ENCODE measurements around the gene COPA. TPM values are rescaled to one million over a fixed set of nuclear protein-coding genes. Genes with fewer than 3 reads are reported as not detected.

The COPA gene
- polyA plus RNA-seq, 1 of the 3 experiments (the other 2 are of a cell fraction), result 91.4 TPM

- over 99% methylated on average over 4 of the region's 4 CpGs for WGBS (ENCODE audit: low lambda C conversion rate)
Measured at GRCh38 chr1:160338580-160338979, 4.5 kb downstream of the COPA start.

More at GRCh38 chr1:160338580-160338979, 4.5 kb downstream of the COPA start:
- Histone ChIP-seq H4K20me1 (ENCODE audit: insufficient read depth) (peaks cover 53% of the 10 kb centered on the region), H3K9ac (no peak overlapping the region), H3K9me3 (no peaks in the 10 kb centered on the region), H3K27me3 (ENCODE audit: insufficient read depth) (no peaks in the 10 kb centered on the region), H3K4me3 (ENCODE audit: low read depth in 2 of 2, low read length in 1 of 2) (no peak overlapping the region), H3K79me2 (ENCODE audit: insufficient read depth) (peaks cover 97% of the 10 kb centered on the region), H3F3A (replicated peaks; ENCODE audit: insufficient read depth) (peaks cover 7% of the 10 kb centered on the region), H2AFZ (ENCODE audit: low read depth) (no peak overlapping the region), H3K9me2 (no peaks in the 10 kb centered on the region), H3K4me1 (ENCODE audit: control insufficient read depth in 1 of 2, insufficient read depth in 2 of 2, low read depth in 1 of 2, low read length in 1 of 2) (peaks cover 5 to 11% of the 10 kb centered on the region in 2 experiments; a peak in 2 of 4 replicates), H3K4me2 (no peak overlapping the region), H3K27ac (ENCODE audit: low read depth in 2 of 2, low read length in 1 of 2) (no peak overlapping the region), H3K36me3 (replicated peaks in 1 of 2; ENCODE audit: control insufficient read depth in 1 of 2, insufficient read depth in 2 of 2, low read length in 1 of 2) (peaks cover 55 to 70% of the 10 kb centered on the region in 2 experiments)
- DNase-seq, result no peak
- TF ChIP-seq JUND (IDR thresholded peaks at IDR 0.05) (no peak), MXI1 (IDR thresholded peaks at IDR 0.05; ENCODE audit: low read depth, low read length) (no peak), TAF1 (IDR thresholded peaks at IDR 0.05; ENCODE audit: borderline replicate concordance, low read depth, low read length) (no peak), CTCF (IDR thresholded peaks at IDR 0.05) (no peak), SMC3 (IDR thresholded peaks at IDR 0.05; ENCODE audit: low read depth, low read length) (no peak), ELF1 (IDR thresholded peaks at IDR 0.05) (no peak), FOXJ3 (CRISPR knock-in tag; IDR thresholded peaks at IDR 0.05) (no peak), CHD2 (IDR thresholded peaks at IDR 0.05; ENCODE audit: low read length, partially characterized antibody) (no peak), TCF12 (IDR thresholded peaks at IDR 0.05) (no peak), NFIC (IDR thresholded peaks at IDR 0.05; ENCODE audit: borderline replicate concordance) (no peak), YY1 (IDR thresholded peaks at IDR 0.05; ENCODE audit: low read depth) (no peak), MEF2A (IDR thresholded peaks at IDR 0.05; ENCODE audit: borderline replicate concordance, low read depth) (no peak)
- TF ChIP-seq, protein P1, sequence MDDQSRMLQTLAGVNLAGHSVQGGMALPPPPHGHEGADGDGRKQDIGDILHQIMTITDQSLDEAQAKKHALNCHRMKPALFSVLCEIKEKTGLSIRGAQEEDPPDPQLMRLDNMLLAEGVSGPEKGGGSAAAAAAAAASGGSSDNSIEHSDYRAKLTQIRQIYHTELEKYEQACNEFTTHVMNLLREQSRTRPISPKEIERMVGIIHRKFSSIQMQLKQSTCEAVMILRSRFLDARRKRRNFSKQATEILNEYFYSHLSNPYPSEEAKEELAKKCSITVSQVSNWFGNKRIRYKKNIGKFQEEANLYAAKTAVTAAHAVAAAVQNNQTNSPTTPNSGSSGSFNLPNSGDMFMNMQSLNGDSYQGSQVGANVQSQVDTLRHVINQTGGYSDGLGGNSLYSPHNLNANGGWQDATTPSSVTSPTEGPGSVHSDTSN (IDR thresholded peaks at IDR 0.05), result no peak
- TF ChIP-seq, protein P2, sequence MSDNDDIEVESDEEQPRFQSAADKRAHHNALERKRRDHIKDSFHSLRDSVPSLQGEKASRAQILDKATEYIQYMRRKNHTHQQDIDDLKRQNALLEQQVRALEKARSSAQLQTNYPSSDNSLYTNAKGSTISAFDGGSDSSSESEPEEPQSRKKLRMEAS (IDR thresholded peaks at IDR 0.05; ENCODE audit: low read depth), result no peak
- TF ChIP-seq, protein P3, sequence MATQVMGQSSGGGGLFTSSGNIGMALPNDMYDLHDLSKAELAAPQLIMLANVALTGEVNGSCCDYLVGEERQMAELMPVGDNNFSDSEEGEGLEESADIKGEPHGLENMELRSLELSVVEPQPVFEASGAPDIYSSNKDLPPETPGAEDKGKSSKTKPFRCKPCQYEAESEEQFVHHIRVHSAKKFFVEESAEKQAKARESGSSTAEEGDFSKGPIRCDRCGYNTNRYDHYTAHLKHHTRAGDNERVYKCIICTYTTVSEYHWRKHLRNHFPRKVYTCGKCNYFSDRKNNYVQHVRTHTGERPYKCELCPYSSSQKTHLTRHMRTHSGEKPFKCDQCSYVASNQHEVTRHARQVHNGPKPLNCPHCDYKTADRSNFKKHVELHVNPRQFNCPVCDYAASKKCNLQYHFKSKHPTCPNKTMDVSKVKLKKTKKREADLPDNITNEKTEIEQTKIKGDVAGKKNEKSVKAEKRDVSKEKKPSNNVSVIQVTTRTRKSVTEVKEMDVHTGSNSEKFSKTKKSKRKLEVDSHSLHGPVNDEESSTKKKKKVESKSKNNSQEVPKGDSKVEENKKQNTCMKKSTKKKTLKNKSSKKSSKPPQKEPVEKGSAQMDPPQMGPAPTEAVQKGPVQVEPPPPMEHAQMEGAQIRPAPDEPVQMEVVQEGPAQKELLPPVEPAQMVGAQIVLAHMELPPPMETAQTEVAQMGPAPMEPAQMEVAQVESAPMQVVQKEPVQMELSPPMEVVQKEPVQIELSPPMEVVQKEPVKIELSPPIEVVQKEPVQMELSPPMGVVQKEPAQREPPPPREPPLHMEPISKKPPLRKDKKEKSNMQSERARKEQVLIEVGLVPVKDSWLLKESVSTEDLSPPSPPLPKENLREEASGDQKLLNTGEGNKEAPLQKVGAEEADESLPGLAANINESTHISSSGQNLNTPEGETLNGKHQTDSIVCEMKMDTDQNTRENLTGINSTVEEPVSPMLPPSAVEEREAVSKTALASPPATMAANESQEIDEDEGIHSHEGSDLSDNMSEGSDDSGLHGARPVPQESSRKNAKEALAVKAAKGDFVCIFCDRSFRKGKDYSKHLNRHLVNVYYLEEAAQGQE (IDR thresholded peaks at IDR 0.05; ENCODE audit: low read depth, low read length), result no peak
- TF ChIP-seq, protein P4, sequence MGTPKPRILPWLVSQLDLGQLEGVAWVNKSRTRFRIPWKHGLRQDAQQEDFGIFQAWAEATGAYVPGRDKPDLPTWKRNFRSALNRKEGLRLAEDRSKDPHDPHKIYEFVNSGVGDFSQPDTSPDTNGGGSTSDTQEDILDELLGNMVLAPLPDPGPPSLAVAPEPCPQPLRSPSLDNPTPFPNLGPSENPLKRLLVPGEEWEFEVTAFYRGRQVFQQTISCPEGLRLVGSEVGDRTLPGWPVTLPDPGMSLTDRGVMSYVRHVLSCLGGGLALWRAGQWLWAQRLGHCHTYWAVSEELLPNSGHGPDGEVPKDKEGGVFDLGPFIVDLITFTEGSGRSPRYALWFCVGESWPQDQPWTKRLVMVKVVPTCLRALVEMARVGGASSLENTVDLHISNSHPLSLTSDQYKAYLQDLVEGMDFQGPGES (IDR thresholded peaks at IDR 0.05; ENCODE audit: low read depth, low read length), result no peak
- ChIA-PET CTCF (interaction anchor here (1.4 to 4.8 kb wide), 4 partner anchors 9 to 145 kb away, joined by 3 to 27 read pairs (median 7); no protein-coding TSS in a partner anchor), POLR2A (no interaction called here)
